ENCODE results near the gene PLS3. TPM values are rescaled to one million over a fixed set of nuclear protein-coding genes. Genes with fewer than 3 reads are reported as not detected.
"Not testable (repeated sequence)": the region's sequence is repeated elsewhere in the genome, so short reads cannot be mapped to it uniquely, and the experiment has no call there.

PLS3 gene
- total RNA-seq = under 1 TPM; 0.61 to 0.74 TPM

DNA sequence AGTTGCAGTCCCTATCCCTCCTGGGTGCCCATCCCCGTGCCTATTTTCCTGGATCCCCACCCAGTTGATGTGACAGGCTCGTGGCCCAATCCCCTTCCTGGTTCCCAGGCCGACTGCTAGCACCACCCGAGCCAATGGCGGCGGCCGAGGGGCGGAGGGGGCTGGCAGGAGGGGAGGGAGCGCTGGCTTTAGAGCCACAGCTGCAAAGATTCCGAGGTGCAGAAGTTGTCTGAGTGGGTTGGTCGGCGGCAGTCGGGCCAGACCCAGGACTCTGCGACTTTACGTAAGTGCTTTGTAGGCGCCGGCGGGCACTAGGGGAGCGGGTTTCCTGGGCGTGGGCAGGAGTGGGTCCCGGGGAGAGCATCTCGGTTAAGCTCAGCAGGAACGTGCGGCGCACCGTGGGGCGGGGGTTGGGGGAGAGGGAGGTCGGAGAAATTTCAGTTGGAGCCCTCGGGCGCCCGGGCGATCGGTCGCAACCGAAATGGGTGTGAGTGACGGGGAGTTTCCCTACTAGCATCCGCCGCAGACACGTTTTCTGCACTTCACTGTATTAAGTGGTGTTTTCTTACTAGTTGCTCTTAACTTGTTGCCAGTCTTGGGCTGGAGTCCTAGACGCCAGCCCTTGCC lies at the start of gene PLS3:
Gene PLS3, plus strand, starts transcription at position 197 of the 627 bp plus-strand sequence. CDS start 49,077 bp downstream, outside the sequence.
- H3K9me3 Mint-ChIP-seq = no peaks in the 10 kb centered on the region
- H3K27me3 Mint-ChIP-seq = peaks cover 6 to 37% of the 10 kb centered on the region in 2 donors
- peaks cover 0 to 3% of the 10 kb centered on the region in 2 donors for H3K4me1 Mint-ChIP-seq (ENCODE audit: low read depth in 2 of 2)
- no peak within 1 kb of the TSS for H3K4me3 Mint-ChIP-seq
- peak; percentile 63 for DNase-seq (ENCODE audit: low spot score)
- no peak within 1 kb of the TSS for H3K27ac Mint-ChIP-seq
- ATAC-seq = peak; percentile 38 to 76
- no peaks in the 10 kb centered on the region for H3K36me3 Mint-ChIP-seq

- Mint-ChIP-seq H3K36me3 (no peaks in the 10 kb centered on the region), H3K4me3 (no peak overlapping the region), H3K27ac (no peak overlapping the region), H3K9me3 (no peaks in the 10 kb centered on the region), H3K27me3 (peaks cover 0 to 15% of the 10 kb centered on the region in 2 donors), H3K4me1 (ENCODE audit: low read depth in 2 of 2) (no peaks in the 10 kb centered on the region)
- ATAC-seq (no peak), DNase-seq (ENCODE audit: low spot score) (no peak)
Observed at GRCh38 chrX:115518113-115518512, 42.9 kb upstream of the PLS3 start.

DNA sequence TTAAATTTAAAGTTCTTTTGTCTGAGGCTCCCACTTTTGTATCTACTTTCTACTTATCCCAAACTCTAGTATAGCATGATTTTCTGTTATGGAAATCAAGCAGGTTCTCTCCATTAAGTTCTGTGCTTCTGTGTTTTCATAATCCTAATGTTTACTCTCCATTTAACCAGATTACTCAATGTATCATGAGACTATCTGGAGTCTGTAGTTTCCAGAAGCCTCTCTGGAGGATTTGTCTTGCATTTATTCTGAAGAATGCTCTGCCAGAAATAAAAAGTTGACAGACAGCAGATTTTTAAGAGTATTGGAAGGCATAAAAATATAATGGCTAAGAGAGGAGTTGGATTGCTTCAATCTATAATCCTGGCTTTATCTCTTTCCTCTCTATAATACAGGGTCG lies 39.2 kb upstream of the PLS3 start:
- H3K9me3 Mint-ChIP-seq = no peaks in the 10 kb centered on the region
- DNase-seq (ENCODE audit: low spot score) (no peak), ATAC-seq (no peak)
- H3K36me3 Mint-ChIP-seq = no peaks in the 10 kb centered on the region
- H3K27me3 Mint-ChIP-seq = peaks cover 0 to 8% of the 10 kb centered on the region in 2 donors
- H3K4me3 Mint-ChIP-seq = no peak overlapping the region
- no peaks in the 10 kb centered on the region for H3K4me1 Mint-ChIP-seq (ENCODE audit: low read depth in 2 of 2)
- H3K27ac Mint-ChIP-seq = no peak overlapping the region

DNA sequence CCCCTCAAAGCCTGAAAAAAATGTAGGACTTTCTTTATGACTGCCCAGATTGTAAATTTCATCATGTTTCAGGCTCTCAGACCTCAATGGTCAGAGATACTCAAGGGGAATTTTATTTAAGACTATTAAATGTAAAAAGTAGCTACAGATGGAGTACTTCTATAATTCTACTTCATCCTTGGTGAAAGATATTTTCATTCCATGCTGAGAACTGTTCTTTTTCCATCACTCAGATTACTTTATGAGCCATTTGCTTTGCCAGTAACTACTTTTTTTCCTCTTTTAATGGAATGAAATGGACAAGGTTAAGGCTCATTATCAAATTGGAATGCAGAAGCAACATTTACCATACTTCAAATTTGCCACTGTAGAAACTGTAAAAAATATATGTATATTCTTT lies 38.0 kb upstream of the PLS3 start:
- no peak for DNase-seq (ENCODE audit: low spot score)
- no peaks in the 10 kb centered on the region for H3K9me3 Mint-ChIP-seq
- H3K4me3 Mint-ChIP-seq = no peak overlapping the region
- no peak overlapping the region for H3K27ac Mint-ChIP-seq
- H3K4me1 Mint-ChIP-seq (ENCODE audit: low read depth in 2 of 2) = no peaks in the 10 kb centered on the region
- H3K36me3 Mint-ChIP-seq = no peaks in the 10 kb centered on the region
- H3K27me3 Mint-ChIP-seq = peaks cover 0 to 8% of the 10 kb centered on the region in 2 donors
- ATAC-seq = no peak

DNA sequence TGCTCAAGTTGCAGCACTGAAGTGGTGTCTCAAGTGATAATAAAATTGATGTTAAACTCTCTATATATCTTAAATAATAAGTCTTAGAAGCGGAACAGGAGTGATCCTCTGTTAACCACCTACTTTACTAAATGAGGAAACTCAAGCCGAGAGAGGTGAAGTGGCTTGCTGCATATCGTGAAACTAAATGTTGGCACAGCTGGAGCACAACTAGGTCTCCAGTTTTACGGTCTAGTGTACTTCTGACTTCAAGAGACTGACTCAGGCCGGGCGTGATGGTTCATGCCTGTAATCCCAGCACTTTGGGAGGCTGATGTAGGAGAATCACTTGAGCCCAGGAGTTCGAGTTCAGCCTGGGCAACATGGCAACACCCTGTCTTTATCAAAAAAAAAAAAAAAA lies 35.5 kb upstream of the PLS3 start:
- H3K4me1 Mint-ChIP-seq (ENCODE audit: low read depth in 2 of 2) = no peaks in the 10 kb centered on the region
- peaks cover 0 to 8% of the 10 kb centered on the region in 2 donors for H3K27me3 Mint-ChIP-seq
- H3K27ac Mint-ChIP-seq = no peak overlapping the region
- H3K36me3 Mint-ChIP-seq = no peaks in the 10 kb centered on the region
- H3K9me3 Mint-ChIP-seq = no peaks in the 10 kb centered on the region
- DNase-seq (ENCODE audit: low spot score) (no peak), ATAC-seq (no peak)
- H3K4me3 Mint-ChIP-seq = no peak overlapping the region

DNA sequence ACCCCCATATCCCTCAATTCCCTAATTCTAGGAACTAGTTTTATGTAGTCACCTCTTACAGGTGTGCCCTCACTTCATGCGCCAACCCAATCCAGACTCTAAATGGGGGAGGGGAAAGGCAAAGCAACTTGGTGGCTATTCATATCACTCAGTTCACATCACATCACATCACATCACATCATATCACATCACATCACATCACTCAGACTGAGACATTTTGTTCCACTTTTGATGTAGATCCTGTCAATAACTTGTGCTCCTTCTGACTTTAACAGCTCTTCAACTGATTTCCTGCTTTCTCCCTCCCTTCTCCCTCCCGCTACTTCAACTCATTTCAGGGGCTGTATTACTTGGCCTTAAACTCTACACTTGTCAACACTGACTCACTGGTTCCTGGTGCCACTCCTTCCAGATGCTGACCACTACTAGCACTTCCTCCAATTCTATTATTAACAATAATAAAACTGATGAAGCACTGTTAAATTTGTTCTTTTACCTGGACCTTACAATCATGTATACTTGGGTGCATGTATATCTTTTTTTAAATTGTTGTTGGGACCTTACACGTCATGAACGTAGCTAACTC lies 29.1 kb upstream of the PLS3 start:
- DNase-seq (ENCODE audit: low spot score) (no peak), ATAC-seq (no peak)
- peaks cover 0 to 23% of the 10 kb centered on the region in 2 donors for H3K27me3 Mint-ChIP-seq
- no peaks in the 10 kb centered on the region for H3K9me3 Mint-ChIP-seq
- no peak overlapping the region for H3K4me3 Mint-ChIP-seq
- no peak overlapping the region for H3K27ac Mint-ChIP-seq
- H3K36me3 Mint-ChIP-seq = no peaks in the 10 kb centered on the region
- H3K4me1 Mint-ChIP-seq (ENCODE audit: low read depth in 2 of 2) = no peaks in the 10 kb centered on the region

GRCh38 chrX:115533485-115533884 lies 27.5 kb upstream of the PLS3 start:
- Mint-ChIP-seq H3K36me3 (no peaks in the 10 kb centered on the region), H3K27ac (no peak overlapping the region)
- no peak for ATAC-seq

DNA sequence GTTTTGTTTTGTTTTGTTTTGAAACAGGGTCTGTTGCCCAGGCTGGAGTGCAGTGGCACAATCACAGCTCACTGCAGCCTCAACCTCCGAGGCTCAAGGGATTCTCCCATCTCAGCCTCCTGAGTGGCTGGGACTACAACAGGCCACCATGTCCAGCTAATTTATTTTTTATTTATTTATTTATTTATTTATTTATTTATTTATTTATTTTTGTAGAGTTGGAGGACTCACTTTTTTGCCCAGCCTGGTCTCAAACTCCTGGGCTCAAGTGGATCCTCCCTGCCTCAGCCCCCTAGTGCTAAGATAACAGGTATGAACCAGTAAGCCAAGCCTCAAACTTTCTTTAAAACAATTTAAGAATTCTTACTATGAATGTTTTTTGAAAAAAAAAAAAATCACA lies 26.6 kb upstream of the PLS3 start:
- Mint-ChIP-seq H3K27me3 (peaks cover 0 to 32% of the 10 kb centered on the region in 2 donors), H3K9me3 (no peaks in the 10 kb centered on the region), H3K36me3 (no peaks in the 10 kb centered on the region), H3K4me3 (no peak overlapping the region), H3K4me1 (ENCODE audit: low read depth in 2 of 2) (no peaks in the 10 kb centered on the region), H3K27ac (no peak overlapping the region)
- no peak for DNase-seq (ENCODE audit: low spot score)
- ATAC-seq = no peak

More at GRCh38 chrX:115533485-115533884, 27.5 kb upstream of the PLS3 start:
- Mint-ChIP-seq H3K4me1 (ENCODE audit: low read depth in 2 of 2) (no peaks in the 10 kb centered on the region), H3K27me3 (peaks cover 0 to 32% of the 10 kb centered on the region in 2 donors), H3K9me3 (no peaks in the 10 kb centered on the region), H3K4me3 (no peak overlapping the region)
- no peak for DNase-seq (ENCODE audit: low spot score)

DNA sequence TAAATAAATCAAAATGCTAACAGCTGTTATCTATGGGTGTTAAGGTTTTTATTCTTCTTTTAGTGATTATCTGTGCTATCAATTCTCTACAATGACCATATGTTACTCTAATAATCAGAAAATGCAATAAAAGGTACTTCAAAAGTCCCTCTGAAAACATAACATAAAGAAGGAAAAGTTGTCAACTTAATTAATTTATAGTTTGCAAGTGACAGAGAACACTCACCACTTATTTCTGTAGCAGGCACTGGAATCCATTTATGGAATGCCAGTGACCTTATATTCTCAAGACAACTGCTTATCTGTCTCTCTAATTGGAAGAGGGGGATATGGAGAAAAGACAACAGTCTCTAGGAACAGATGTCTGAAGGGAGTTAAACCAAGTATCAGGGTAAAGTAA lies 25.6 kb upstream of the PLS3 start:
- Mint-ChIP-seq H3K9me3 (no peaks in the 10 kb centered on the region), H3K27ac (no peak overlapping the region), H3K4me3 (no peak overlapping the region), H3K4me1 (ENCODE audit: low read depth in 2 of 2) (no peaks in the 10 kb centered on the region), H3K36me3 (no peaks in the 10 kb centered on the region), H3K27me3 (peaks cover 0 to 32% of the 10 kb centered on the region in 2 donors)
- ATAC-seq (no peak), DNase-seq (ENCODE audit: low spot score) (no peak)

DNA sequence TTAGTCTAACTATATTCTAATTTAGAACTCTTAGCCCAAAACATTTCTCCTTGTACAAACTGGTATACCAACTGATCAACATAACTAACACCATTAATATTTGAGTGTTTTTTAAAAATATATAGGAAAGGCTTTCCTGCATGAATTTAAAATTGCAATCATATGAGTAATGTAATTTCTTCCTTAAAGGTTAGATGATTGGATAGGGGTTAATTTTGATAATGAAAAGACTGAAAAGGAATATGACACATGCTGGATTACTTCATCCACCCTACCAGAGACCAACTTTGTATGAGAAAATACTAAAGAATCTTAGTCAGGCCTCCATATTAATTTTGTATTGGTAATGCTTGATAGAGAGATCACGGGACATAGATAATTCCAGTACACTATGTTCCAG lies 25.1 kb upstream of the PLS3 start:
- no peaks in the 10 kb centered on the region for H3K36me3 Mint-ChIP-seq
- H3K9me3 Mint-ChIP-seq = no peaks in the 10 kb centered on the region
- DNase-seq (ENCODE audit: low spot score) (no peak), ATAC-seq (no peak)
- peaks cover 0 to 28% of the 10 kb centered on the region in 2 donors for H3K27me3 Mint-ChIP-seq
- H3K4me3 Mint-ChIP-seq = no peak overlapping the region
- H3K27ac Mint-ChIP-seq = no peak overlapping the region
- no peaks in the 10 kb centered on the region for H3K4me1 Mint-ChIP-seq (ENCODE audit: low read depth in 2 of 2)

DNA sequence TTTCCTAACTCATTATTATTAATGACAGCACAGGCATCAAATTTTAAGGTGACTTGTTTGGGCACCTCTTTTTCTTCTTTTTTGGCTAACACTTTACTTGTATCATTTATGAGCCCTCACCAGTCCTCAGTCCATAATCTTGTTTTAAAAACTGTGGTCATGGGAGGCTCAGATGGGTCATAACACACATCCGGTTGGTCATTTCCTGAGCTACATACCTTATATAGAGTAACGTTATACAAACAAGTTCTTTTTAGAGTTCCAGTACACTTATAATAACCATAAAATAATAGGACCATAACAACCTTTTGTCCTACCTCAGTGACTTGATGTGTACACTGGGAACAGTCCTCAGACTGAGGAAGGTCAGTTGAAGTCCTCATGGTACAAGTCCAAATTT lies 21.1 kb upstream of the PLS3 start:
- no peaks in the 10 kb centered on the region for H3K4me1 Mint-ChIP-seq (ENCODE audit: low read depth in 2 of 2)
- no peak overlapping the region for H3K27ac Mint-ChIP-seq
- ATAC-seq (no peak), DNase-seq (ENCODE audit: low spot score) (no peak)
- no peak overlapping the region for H3K4me3 Mint-ChIP-seq
- H3K36me3 Mint-ChIP-seq = no peaks in the 10 kb centered on the region
- no peaks in the 10 kb centered on the region for H3K9me3 Mint-ChIP-seq
- peaks cover 0 to 25% of the 10 kb centered on the region in 2 donors for H3K27me3 Mint-ChIP-seq

DNA sequence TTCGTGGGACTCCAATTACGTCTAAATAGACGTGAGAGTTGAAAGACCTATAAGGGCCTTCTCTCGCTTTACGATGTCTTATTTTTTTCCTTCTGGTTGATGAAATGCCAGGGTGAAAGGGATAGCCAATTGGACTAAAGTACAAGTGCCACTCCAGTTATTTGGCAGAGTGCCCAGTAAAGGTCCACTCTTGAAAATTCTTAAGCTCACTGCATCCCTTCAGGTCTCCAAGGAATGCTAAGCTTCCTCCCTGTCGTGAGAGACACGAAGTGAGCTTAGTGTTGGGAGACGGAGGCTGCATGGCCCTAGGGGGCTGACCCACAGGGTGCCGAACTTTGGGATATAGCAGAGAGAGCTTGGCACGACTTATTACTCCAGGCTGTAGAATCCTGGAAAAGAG lies 19.9 kb upstream of the PLS3 start:
- DNase-seq (ENCODE audit: low spot score); H3K4me1 Mint-ChIP-seq (ENCODE audit: low read depth in 2 of 2); ATAC-seq; H3K27ac Mint-ChIP-seq; H3K36me3 Mint-ChIP-seq; H3K9me3 Mint-ChIP-seq; H3K4me3 Mint-ChIP-seq: not testable (repeated sequence)
- H3K27me3 Mint-ChIP-seq = peaks cover 0 to 29% of the 10 kb centered on the region in 2 donors

- H3K27me3 Mint-ChIP-seq = peaks cover 0 to 18% of the 10 kb centered on the region in 2 donors
- ATAC-seq = no peak
Observed at GRCh38 chrX:115547448-115547847, 13.5 kb upstream of the PLS3 start.

GRCh38 chrX:115549008-115549407 lies 12.0 kb upstream of the PLS3 start:
- no peaks in the 10 kb centered on the region for H3K36me3 Mint-ChIP-seq
- no peak overlapping the region for H3K27ac Mint-ChIP-seq
- no peaks in the 10 kb centered on the region for H3K9me3 Mint-ChIP-seq
- ATAC-seq (no peak), DNase-seq (ENCODE audit: low spot score) (no peak)
- no peak overlapping the region for H3K4me3 Mint-ChIP-seq
- H3K27me3 Mint-ChIP-seq = peaks cover 0 to 19% of the 10 kb centered on the region in 2 donors
- H3K4me1 Mint-ChIP-seq (ENCODE audit: low read depth in 2 of 2) = no peaks in the 10 kb centered on the region

More at GRCh38 chrX:115547448-115547847, 13.5 kb upstream of the PLS3 start:
- no peak for DNase-seq (ENCODE audit: low spot score)
- no peak overlapping the region for H3K27ac Mint-ChIP-seq
- no peaks in the 10 kb centered on the region for H3K36me3 Mint-ChIP-seq
- no peak overlapping the region for H3K4me3 Mint-ChIP-seq
- no peaks in the 10 kb centered on the region for H3K4me1 Mint-ChIP-seq (ENCODE audit: low read depth in 2 of 2)
- H3K9me3 Mint-ChIP-seq = no peaks in the 10 kb centered on the region
